HG03575 (cell line): Measurements from ENCODE around the gene GARIN1A.
"Not testable (repeated sequence)": the region's sequence is repeated elsewhere in the genome, so short reads cannot be mapped to it uniquely, and the experiment has no call there.

ENCODE experiments used
- ATAC-seq: cut with Tn5 transposase; IDR thresholded peaks from one replicate; pipeline ENCODE4 v1.9.1; 2021; ENCODE audit not compliant: unreplicated experiment, insufficient number of reproducible peaks, low FRiP score; ENCODE audit errors: extremely low read depth

Gene GARIN1A

GRCh38 chr7:128671992-128672391, at the start of gene GARIN1A:
TSS of gene GARIN1A (plus strand) at chr7:128672292. CDS start at chr7:128672398, 106 bp downstream.
- no peak for ATAC-seq

- not testable (repeated sequence) for ATAC-seq
Observed at GRCh38 chr7:128627124-128627523, 45.0 kb upstream of the GARIN1A start.

GRCh38 chr7:128633915-128634314, 38.2 kb upstream of the GARIN1A start:
- ATAC-seq = not testable (repeated sequence)

GRCh38 chr7:128645206-128645605, 26.9 kb upstream of the GARIN1A start:
- not testable (repeated sequence) for ATAC-seq

- ATAC-seq = not testable (repeated sequence)
Observed at GRCh38 chr7:128645844-128646243, 26.2 kb upstream of the GARIN1A start.

- not testable (repeated sequence) for ATAC-seq
Observed at GRCh38 chr7:128646877-128647276, 25.2 kb upstream of the GARIN1A start.

GRCh38 chr7:128651096-128651495, 21.0 kb upstream of the GARIN1A start:
- ATAC-seq = not testable (repeated sequence)

GRCh38 chr7:128652606-128653005, 19.5 kb upstream of the GARIN1A start:
- not testable (repeated sequence) for ATAC-seq

- ATAC-seq = not testable (repeated sequence)
Observed at GRCh38 chr7:128653197-128653596, 18.9 kb upstream of the GARIN1A start.

- not testable (repeated sequence) for ATAC-seq
Observed at GRCh38 chr7:128654080-128654479, 18.0 kb upstream of the GARIN1A start.

- ATAC-seq = not testable (repeated sequence)
Observed at GRCh38 chr7:128654501-128654900, 17.6 kb upstream of the GARIN1A start.

- not testable (repeated sequence) for ATAC-seq
Observed at GRCh38 chr7:128658428-128658827, 13.7 kb upstream of the GARIN1A start.

- ATAC-seq = no peak
Observed at GRCh38 chr7:128660596-128660995, 11.5 kb upstream of the GARIN1A start.

GRCh38 chr7:128661446-128661845, 10.6 kb upstream of the GARIN1A start:
- no peak for ATAC-seq

GRCh38 chr7:128662091-128662490, 10.0 kb upstream of the GARIN1A start:
- ATAC-seq = no peak

- not testable (repeated sequence) for ATAC-seq
Observed at GRCh38 chr7:128663223-128663622, 8.9 kb upstream of the GARIN1A start.

- no peak for ATAC-seq
Observed at GRCh38 chr7:128665057-128665456, 7.0 kb upstream of the GARIN1A start.

GRCh38 chr7:128666200-128666599, 5.9 kb upstream of the GARIN1A start:
- no peak for ATAC-seq

GRCh38 chr7:128672927-128673517, 930 bp downstream of the GARIN1A start:
- no peak for ATAC-seq

GRCh38 chr7:128673571-128673970, 1.5 kb downstream of the GARIN1A start:
- ATAC-seq = no peak

GRCh38 chr7:128676665-128677064, 4.6 kb downstream of the GARIN1A start:
- ATAC-seq = no peak
